ENCODE results near the gene CHERP.

DNA sequence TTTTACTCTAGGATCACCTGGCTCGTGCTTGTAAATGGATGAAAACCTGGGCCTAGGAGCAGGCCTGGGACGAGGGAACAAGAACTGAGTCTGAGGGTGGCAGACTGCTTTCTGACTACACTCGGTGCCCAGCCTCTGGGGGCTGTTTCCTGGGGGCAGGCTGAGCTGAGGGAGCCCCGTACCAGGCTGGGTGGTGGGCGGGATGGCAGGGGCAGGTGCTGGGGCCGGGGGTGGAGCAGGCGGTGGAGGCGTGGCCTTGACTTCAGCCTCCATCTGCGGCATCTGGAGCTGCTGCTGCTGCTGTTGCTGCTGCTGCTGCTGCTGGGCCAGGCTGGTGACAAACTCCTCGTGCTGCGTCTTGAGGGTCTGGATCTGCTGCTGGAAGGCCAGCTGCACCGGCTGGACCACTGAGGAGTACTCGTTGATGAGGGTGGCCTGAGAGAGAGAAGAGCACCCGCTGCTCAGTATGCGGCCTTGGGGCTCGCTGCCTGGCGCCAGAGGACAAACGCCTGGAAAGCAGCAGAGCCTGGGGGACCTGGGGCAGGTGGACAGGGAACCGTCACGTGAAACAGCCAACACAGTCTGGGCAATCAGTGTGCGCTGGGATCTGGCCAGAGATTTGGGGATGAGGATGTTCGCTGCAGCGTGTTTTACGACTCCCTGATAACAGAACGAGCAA is 12.6 kb downstream of the CHERP start:
- TF ChIP-seq MAX (IDR thresholded peaks at IDR 0.05) (no peak), CHD2 (IDR thresholded peaks at IDR 0.05; ENCODE audit: low read length, partially characterized antibody) (no peak), EP300 (IDR thresholded peaks at IDR 0.05) (no peak), CTCF (IDR thresholded peaks at IDR 0.05) (no peak), EHMT2 (IDR thresholded peaks at IDR 0.05; ENCODE audit: low read depth) (no peak), KDM1A (IDR thresholded peaks at IDR 0.05; ENCODE audit: low read depth) (no peak), HDAC2 (IDR thresholded peaks at IDR 0.05) (no peak), KDM5A (IDR thresholded peaks at IDR 0.05) (no peak), NFE2L2 (conservative IDR thresholded peaks at IDR 0.05; ENCODE audit: low read length) (no peak)
